Measurements from ENCODE around the gene ANO7.

DNA sequence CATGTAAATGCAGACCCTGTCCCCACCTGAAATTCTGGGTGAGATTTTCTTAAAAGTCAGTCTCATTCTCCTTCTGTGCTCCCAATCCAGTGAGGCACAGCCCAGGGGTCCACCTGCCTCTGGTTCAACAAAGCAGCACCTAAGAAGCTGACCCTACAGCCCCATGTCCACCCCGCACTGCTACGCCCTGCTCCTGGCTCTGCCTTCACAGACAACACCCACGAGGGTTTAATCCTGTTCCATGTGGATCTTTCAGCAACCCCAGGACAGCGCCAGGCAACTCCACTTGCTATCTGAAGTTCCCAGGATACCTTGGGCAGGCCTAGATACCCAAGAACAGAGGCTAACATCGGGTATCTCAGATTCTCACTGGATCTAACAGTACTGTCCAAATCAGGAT, 82.1 kb downstream of the ANO7 start:
- TF ChIP-seq, protein P1, sequence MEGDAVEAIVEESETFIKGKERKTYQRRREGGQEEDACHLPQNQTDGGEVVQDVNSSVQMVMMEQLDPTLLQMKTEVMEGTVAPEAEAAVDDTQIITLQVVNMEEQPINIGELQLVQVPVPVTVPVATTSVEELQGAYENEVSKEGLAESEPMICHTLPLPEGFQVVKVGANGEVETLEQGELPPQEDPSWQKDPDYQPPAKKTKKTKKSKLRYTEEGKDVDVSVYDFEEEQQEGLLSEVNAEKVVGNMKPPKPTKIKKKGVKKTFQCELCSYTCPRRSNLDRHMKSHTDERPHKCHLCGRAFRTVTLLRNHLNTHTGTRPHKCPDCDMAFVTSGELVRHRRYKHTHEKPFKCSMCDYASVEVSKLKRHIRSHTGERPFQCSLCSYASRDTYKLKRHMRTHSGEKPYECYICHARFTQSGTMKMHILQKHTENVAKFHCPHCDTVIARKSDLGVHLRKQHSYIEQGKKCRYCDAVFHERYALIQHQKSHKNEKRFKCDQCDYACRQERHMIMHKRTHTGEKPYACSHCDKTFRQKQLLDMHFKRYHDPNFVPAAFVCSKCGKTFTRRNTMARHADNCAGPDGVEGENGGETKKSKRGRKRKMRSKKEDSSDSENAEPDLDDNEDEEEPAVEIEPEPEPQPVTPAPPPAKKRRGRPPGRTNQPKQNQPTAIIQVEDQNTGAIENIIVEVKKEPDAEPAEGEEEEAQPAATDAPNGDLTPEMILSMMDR (IDR thresholded peaks at IDR 0.05 in 4 of 5, conservative IDR thresholded peaks at IDR 0.05 in 1 of 5) = no peak
- no peak for TF ChIP-seq POLR2A (IDR thresholded peaks at IDR 0.05)

Measured in gastrocnemius medialis (tissue), 4 donors.